MCF 10A (cell line): ENCODE measurements around the gene SCAMP2. TPM values are rescaled to one million over a fixed set of nuclear protein-coding genes. Genes with fewer than 3 reads are reported as not detected.

Experiments
- BruUV-seq: library from RNA; stranded (reverse); fragments of 400-500 nt; replicated peaks from 2 replicates; lab custom pipeline; 2021; lab: Mats Ljungman, UMichigan
- CTCF ChIA-PET: fragments of 300-600 bp; sonication (Branson Sonifier 250); formaldehyde crosslinking; extraction: SDS; loops from one replicate; lab custom pipeline; 2021; ENCODE audit warnings: antibody characterized with exemption, inconsistent platforms; lab: Yijun Ruan, JAX
- POLR2A ChIA-PET: fragments of 300-600, 350-650 bp; sonication (Branson Sonifier 250); formaldehyde crosslinking; extraction: SDS; loops from one replicate; lab custom pipeline; 2020; ENCODE audit warnings: antibody characterized with exemption, inconsistent platforms; lab: Yijun Ruan, JAX
- DNase-seq: peaks from one replicate; pipeline ENCODE4 v3.0.0-alpha.2; 2018; ENCODE audit not compliant: unreplicated experiment
- H3K27ac Mint-ChIP-seq: one replicate; pipeline ENCODE4 v1.8.0; 2022; ENCODE audit warnings: mild to moderate bottlenecking, low read depth, mixed read lengths; ENCODE audit not compliant: unreplicated experiment
- H3K27me3 Mint-ChIP-seq: one replicate; pipeline ENCODE4 v1.8.0; 2022; ENCODE audit warnings: mixed read lengths; ENCODE audit not compliant: insufficient read depth, unreplicated experiment
- H3K36me3 Mint-ChIP-seq: one replicate; pipeline ENCODE4 v1.8.0; 2022; ENCODE audit warnings: mild to moderate bottlenecking, moderate library complexity, mixed read lengths; ENCODE audit not compliant: insufficient read depth, unreplicated experiment
- H3K4me1 Mint-ChIP-seq: one replicate; pipeline ENCODE4 v1.8.0; 2022; ENCODE audit warnings: mixed read lengths; ENCODE audit not compliant: insufficient read depth, unreplicated experiment
- H3K4me3 Mint-ChIP-seq: one replicate; pipeline ENCODE4 v1.8.0; 2022; ENCODE audit warnings: mild to moderate bottlenecking, moderate library complexity, mixed read lengths; ENCODE audit not compliant: unreplicated experiment
- H3K9me3 Mint-ChIP-seq: one replicate; pipeline ENCODE4 v1.8.0; 2022; ENCODE audit warnings: mixed read lengths; ENCODE audit not compliant: unreplicated experiment
- intact Hi-C: fragments of 100-400 bp; cut with micrococcal nuclease; formaldehyde crosslinking; loops from 2 replicates; pipeline ENCODE4 v1.14.1; 2022
- total RNA-seq: library from RNA; stranded (reverse); gene quantifications from 2 replicates; pipeline ENCODE4 v1.2.3, GENCODE V29; 2022
- TF ChIP-seq, protein P1 (sequence below): fragments of 200-600 bp; IDR thresholded peaks from one replicate; pipeline ENCODE4 v1.8.0; 2022; ENCODE audit warnings: antibody characterized with exemption, mild to moderate bottlenecking; ENCODE audit not compliant: unreplicated experiment

The SCAMP2 gene
- total RNA-seq, 1 experiment from 2014 or later = 64.4 TPM

DNA sequence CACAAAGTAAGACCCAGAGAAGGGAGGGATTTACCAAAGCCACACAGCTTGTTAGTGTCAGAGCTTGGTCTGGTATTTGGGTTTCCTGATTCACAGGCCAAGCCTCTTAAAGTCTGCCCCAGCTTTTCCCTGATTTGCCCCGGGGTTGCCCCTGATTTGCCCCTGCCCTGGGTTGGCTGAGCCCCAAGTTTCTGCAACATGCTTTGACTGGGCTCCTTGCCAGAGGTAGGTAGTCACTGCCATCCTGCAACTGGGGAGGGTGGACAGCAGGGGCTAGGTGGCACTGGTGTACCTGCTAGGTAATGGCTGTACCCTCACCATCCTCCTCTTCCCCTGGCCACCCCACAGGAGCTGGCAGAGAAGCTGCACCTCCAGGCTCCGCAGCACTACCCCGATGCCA lies 19.1 kb upstream of the SCAMP2 start:
- H3K4me1 Mint-ChIP-seq = peaks cover 25% of the 10 kb centered on the region
- ChIA-PET POLR2A (interaction anchor here (2.0 kb wide), 1 partner anchor 9 kb away, joined by 7 read pairs; no protein-coding TSS in a partner anchor), CTCF (interaction anchor here (0.8 to 5.0 kb wide), 2 partner anchors 9 to 12 kb away, joined by 3 to 38 read pairs; no protein-coding TSS in a partner anchor)
- H3K27ac Mint-ChIP-seq = no peak overlapping the region
- no TSS peak for BruUV-seq
- H3K27me3 Mint-ChIP-seq = no peaks in the 10 kb centered on the region
- TF ChIP-seq, protein P1, sequence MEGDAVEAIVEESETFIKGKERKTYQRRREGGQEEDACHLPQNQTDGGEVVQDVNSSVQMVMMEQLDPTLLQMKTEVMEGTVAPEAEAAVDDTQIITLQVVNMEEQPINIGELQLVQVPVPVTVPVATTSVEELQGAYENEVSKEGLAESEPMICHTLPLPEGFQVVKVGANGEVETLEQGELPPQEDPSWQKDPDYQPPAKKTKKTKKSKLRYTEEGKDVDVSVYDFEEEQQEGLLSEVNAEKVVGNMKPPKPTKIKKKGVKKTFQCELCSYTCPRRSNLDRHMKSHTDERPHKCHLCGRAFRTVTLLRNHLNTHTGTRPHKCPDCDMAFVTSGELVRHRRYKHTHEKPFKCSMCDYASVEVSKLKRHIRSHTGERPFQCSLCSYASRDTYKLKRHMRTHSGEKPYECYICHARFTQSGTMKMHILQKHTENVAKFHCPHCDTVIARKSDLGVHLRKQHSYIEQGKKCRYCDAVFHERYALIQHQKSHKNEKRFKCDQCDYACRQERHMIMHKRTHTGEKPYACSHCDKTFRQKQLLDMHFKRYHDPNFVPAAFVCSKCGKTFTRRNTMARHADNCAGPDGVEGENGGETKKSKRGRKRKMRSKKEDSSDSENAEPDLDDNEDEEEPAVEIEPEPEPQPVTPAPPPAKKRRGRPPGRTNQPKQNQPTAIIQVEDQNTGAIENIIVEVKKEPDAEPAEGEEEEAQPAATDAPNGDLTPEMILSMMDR = no peak
- no peak overlapping the region for H3K4me3 Mint-ChIP-seq
- H3K36me3 Mint-ChIP-seq = peaks cover 24% of the 10 kb centered on the region
- intact Hi-C loops = no loop called here
- DNase-seq = peak; percentile 74
- H3K9me3 Mint-ChIP-seq = no peaks in the 10 kb centered on the region

DNA sequence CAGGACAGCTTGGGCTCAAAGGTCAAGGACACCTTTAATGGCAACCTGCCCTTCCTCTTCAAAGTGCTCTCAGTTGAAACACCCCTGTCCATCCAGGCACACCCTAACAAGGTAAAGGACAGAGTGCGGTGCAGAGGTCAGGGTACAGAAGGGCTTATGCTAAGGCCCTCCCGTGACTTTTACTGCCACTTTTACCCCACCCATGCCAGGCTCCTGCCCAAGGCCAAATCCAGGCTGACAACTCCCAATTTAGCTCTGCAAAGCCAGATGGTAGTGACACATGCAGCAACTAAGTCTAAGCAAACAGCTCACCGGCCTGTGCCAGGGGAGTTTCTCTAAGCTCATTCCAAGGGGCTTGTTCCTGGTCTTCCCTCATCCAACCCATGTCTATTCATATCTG lies 18.3 kb upstream of the SCAMP2 start:
- POLR2A ChIA-PET = interaction anchor here (2.0 to 3.3 kb wide), 2 partner anchors 10 to 21 kb away, joined by 7 to 16 read pairs; no protein-coding TSS in a partner anchor
- no TSS peak for BruUV-seq

DNA sequence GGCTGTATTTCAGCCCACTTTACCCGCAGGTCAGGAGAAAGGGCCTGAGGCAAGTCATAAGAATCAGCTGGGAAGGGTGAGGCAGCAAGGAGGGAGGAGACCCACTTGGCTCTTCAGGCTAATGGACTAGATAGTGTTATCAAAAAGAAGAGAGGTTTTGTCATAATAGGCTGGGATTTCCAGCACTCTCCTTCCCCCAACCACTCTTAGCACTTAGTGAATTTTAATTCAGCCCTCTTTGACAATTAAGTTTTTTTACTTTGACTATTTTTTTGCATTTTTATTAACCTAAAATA lies 17.4 kb upstream of the SCAMP2 start:
- no peaks in the 10 kb centered on the region for H3K27me3 Mint-ChIP-seq
- peaks cover 25% of the 10 kb centered on the region for H3K4me1 Mint-ChIP-seq
- intact Hi-C loops = no loop called here
- POLR2A ChIA-PET = interaction anchor here (0.8 to 3.3 kb wide), 5 partner anchors 13 to 71 kb away, joined by 3 to 16 read pairs (median 4); partner anchors contain the start of genes FAM219B and SCAMP2
- DNase-seq = no peak
- TF ChIP-seq, protein P1 = no peak
- peak overlapping the region; percentile 79 for H3K4me3 Mint-ChIP-seq
- no peaks in the 10 kb centered on the region for H3K9me3 Mint-ChIP-seq
- no TSS peak for BruUV-seq
- CTCF ChIA-PET = interaction anchor here (0.9 to 5.0 kb wide), 2 partner anchors 10 to 119 kb away, joined by 4 to 38 read pairs; no protein-coding TSS in a partner anchor
- H3K36me3 Mint-ChIP-seq = peaks cover 24% of the 10 kb centered on the region
- H3K27ac Mint-ChIP-seq = peak overlapping the region; percentile 11

More for the DNA sequence above, 18.3 kb upstream of the SCAMP2 start:
- no peak for DNase-seq
- Mint-ChIP-seq H3K36me3 (peaks cover 24% of the 10 kb centered on the region), H3K4me1 (peaks cover 25% of the 10 kb centered on the region), H3K27ac (no peak overlapping the region), H3K4me3 (no peak overlapping the region), H3K27me3 (no peaks in the 10 kb centered on the region), H3K9me3 (no peaks in the 10 kb centered on the region)
- CTCF ChIA-PET = interaction anchor here (0.6 to 5.0 kb wide), 3 partner anchors 9 to 120 kb away, joined by 3 to 38 read pairs (median 4); no protein-coding TSS in a partner anchor
- intact Hi-C loops = no loop called here
- TF ChIP-seq, protein P1 = no peak

DNA sequence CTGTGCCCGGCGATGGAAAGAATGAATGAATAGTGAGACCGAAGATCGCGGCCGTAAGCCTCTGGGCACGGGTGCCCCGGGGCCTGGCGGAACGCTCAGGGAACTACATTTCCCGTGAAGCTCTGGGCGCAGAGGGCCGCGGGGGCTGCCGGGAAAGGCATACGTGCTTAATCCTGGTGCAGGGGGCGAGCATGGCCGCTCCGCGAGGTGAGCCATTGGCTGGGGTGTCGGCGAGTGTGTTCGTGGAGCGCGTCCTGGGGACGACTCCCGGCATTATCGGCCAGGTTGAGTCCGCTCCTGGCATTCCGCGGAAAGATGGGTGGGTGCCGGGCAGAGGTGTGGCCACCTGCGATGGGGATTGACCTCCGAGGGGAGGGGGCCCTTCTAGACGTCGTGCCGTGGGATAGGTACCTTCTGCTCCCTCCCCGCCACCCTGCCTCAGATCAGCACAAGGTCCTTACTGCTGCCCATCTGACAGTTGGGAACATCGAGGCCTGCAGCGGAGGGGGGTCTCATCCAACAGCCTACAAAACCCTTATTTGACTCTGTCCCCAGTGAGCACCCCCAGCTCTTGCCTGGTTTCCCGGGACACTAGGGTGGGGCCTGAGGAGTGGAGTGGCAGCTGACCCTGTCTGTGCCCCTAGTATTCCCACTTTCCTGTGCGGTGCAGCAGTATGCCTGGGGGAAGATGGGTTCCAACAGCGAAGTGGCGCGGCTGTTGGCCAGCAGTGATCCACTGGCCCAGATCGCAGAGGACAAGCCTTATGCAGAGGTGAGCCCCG lies 16.9 kb upstream of the SCAMP2 start, which contains the start of gene MPI:
TSS of gene MPI (plus strand) at position 160 of the 782 bp plus-strand sequence. CDS start at position 192, 32 bp downstream.
- no peaks in the 10 kb centered on the region for H3K9me3 Mint-ChIP-seq
- no peaks in the 10 kb centered on the region for H3K27me3 Mint-ChIP-seq
- peak; percentile 73 for DNase-seq
- peaks cover 25% of the 10 kb centered on the region for H3K4me1 Mint-ChIP-seq
- TF ChIP-seq, protein P1 = no peak
- ChIA-PET POLR2A (interaction anchor here (0.7 to 3.3 kb wide), 9 partner anchors 8 to 565 kb away, joined by 3 to 16 read pairs (median 4); partner anchors contain the start of genes FAM219B and SCAMP2), CTCF (interaction anchor here (0.9 to 5.0 kb wide), 2 partner anchors 11 to 119 kb away, joined by 4 to 38 read pairs; no protein-coding TSS in a partner anchor)
- peaks cover 24% of the 10 kb centered on the region for H3K36me3 Mint-ChIP-seq
- H3K27ac Mint-ChIP-seq = peak within 1 kb of the TSS; percentile 11
- peak within 1 kb of the TSS; percentile 79 for H3K4me3 Mint-ChIP-seq
- TSS peak; percentile 67 for BruUV-seq
- intact Hi-C loops = no loop called here
